ENCODE measurements around the gene TRPV6.

TRPV6 gene

DNA sequence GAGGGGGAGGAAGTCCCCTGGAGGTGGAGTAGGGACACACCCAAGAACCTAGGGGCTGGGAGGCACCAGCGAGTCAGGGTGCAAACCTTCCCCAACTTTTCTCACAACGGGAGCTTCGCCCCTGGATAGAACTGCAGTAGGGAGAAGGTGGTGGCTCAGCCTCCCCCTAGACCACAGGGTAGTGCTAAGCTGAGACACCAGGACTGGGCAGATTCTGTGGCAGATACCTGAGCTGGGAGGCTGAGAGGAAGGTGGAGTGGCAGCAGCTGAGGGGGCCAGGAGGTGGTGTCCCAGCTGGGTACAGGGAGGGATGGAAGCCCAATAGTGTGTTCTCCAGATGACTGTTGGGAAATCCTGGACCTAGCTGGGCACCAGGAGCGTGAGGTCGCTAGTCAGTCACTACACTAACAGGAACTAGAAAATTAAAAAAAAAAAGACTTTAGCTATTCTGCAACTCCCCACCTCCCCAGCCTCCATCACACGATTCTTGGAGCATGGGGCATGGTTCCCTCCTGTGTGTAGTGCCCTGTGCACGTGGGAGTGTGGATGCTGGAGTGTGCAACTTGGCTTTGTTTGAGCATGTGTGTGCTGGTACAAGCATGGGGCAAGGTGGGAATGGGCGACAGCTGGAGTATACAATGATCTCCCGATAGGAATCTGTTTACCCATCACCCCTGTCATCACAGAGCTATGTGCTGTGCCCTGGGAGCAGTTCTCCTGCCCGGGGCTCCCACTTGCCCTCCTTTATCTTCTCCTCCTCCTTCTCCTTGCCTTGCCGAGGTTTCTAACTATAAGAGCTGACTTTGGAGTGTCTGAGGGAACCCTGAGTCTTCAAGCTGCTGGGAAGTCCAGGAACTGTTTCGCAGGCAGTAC is 8.8 kb upstream of the TRPV6 start:
- no peaks in the 10 kb centered on the region for H3K9me3 ChIP-seq (ENCODE audit: control insufficient read depth, low read length)
- H2BK15ac ChIP-seq (ENCODE audit: low read depth, poor library complexity, severe bottlenecking) = no peak overlapping the region
- no peak overlapping the region for H4K8ac ChIP-seq (ENCODE audit: low read length)
- no peak overlapping the region for H2AFZ ChIP-seq (ENCODE audit: low read depth, low read length)
- no peak overlapping the region for H3K4me2 ChIP-seq (ENCODE audit: low read length, poor library complexity, severe bottlenecking)
- WGBS = 68% methylated on average over 8 of the region's 12 CpGs
- no peaks in the 10 kb centered on the region for H3K4me1 ChIP-seq (ENCODE audit: control insufficient read depth, insufficient read depth, low read depth, low read length)
- no peak for DNase-seq
- H3K9ac ChIP-seq (ENCODE audit: low read length) = no peak overlapping the region
- no peak overlapping the region for H4K91ac ChIP-seq (ENCODE audit: low read length)
- no peak overlapping the region for H3K23ac ChIP-seq (ENCODE audit: low read length in 2 of 2)
- H2BK12ac ChIP-seq (ENCODE audit: low read length in 2 of 2) = no peak overlapping the region
- no peak overlapping the region for H3K27ac ChIP-seq (ENCODE audit: low read length, poor library complexity, severe bottlenecking)
- H3K27me3 ChIP-seq (ENCODE audit: control insufficient read depth in 1 of 2, insufficient read depth in 1 of 2, low read length in 2 of 2) = peaks cover 0 to 53% of the 10 kb centered on the region in 2 experiments
- no peak overlapping the region for H3K14ac ChIP-seq (ENCODE audit: low read length in 2 of 2)
- no peak overlapping the region for H2BK5ac ChIP-seq (ENCODE audit: low read depth, low read length, poor library complexity, severe bottlenecking)
- no peak overlapping the region for H3K4me3 ChIP-seq (ENCODE audit: insufficient read depth in 1 of 2, low read depth in 1 of 2, low read length in 2 of 2)
- no peak overlapping the region for H2AK5ac ChIP-seq (ENCODE audit: low read length, severe bottlenecking)
- no peak overlapping the region for H3K4ac ChIP-seq (ENCODE audit: low read depth in 1 of 2, low read length in 2 of 2)
- no peak overlapping the region for H2BK120ac ChIP-seq (ENCODE audit: low read depth, low read length)
- no peaks in the 10 kb centered on the region for H3K36me3 ChIP-seq (ENCODE audit: control insufficient read depth in 1 of 2, insufficient read depth in 2 of 2, low read depth in 1 of 2, low read length in 2 of 2)
- H3K79me1 ChIP-seq (replicated peaks; ENCODE audit: low read length, poor library complexity, severe bottlenecking) = no peaks in the 10 kb centered on the region
- H3K18ac ChIP-seq (ENCODE audit: low read depth in 1 of 2, low read length in 2 of 2) = no peak overlapping the region

DNA sequence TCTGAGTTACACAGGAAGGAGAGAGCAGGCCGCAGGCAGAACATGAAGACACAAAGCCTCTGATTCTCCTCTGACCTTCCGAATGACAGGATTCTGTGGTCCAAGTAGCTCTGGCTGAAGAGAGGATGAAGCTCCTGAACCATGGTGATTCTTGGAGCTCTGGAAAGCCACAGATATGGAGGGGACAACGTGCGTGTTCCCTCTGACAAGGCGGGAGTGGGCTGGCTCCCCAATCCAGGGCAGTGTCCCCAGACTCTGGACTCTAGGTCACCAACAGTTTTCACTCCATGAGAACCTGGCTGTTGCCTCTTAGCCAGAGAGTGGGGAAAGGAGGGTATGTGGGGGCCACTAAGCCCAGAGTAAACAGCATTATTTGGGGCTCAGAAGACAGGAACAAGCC is 7.4 kb upstream of the TRPV6 start:
- no peak overlapping the region for H2BK12ac ChIP-seq (ENCODE audit: low read length in 2 of 2)
- no peak overlapping the region for H2BK15ac ChIP-seq (ENCODE audit: low read depth, poor library complexity, severe bottlenecking)
- no peaks in the 10 kb centered on the region for H3K79me1 ChIP-seq (replicated peaks; ENCODE audit: low read length, poor library complexity, severe bottlenecking)
- no peak overlapping the region for H3K18ac ChIP-seq (ENCODE audit: low read depth in 1 of 2, low read length in 2 of 2)
- H3K9ac ChIP-seq (ENCODE audit: low read length) = no peak overlapping the region
- no peak overlapping the region for H3K4me2 ChIP-seq (ENCODE audit: low read length, poor library complexity, severe bottlenecking)
- no peak overlapping the region for H2AFZ ChIP-seq (ENCODE audit: low read depth, low read length)
- H4K8ac ChIP-seq (ENCODE audit: low read length) = no peak overlapping the region
- H3K4me3 ChIP-seq (ENCODE audit: insufficient read depth in 1 of 2, low read depth in 1 of 2, low read length in 2 of 2) = no peak overlapping the region
- H2AK5ac ChIP-seq (ENCODE audit: low read length, severe bottlenecking) = no peak overlapping the region
- no peaks in the 10 kb centered on the region for H3K4me1 ChIP-seq (ENCODE audit: control insufficient read depth, insufficient read depth, low read depth, low read length)
- H3K23ac ChIP-seq (ENCODE audit: low read length in 2 of 2) = no peak overlapping the region
- DNase-seq = no peak
- H3K27ac ChIP-seq (ENCODE audit: low read length, poor library complexity, severe bottlenecking) = no peak overlapping the region
- no peak overlapping the region for H3K4ac ChIP-seq (ENCODE audit: low read depth in 1 of 2, low read length in 2 of 2)
- no peak overlapping the region for H3K14ac ChIP-seq (ENCODE audit: low read length in 2 of 2)
- peaks cover 0 to 48% of the 10 kb centered on the region in 2 experiments for H3K27me3 ChIP-seq (ENCODE audit: control insufficient read depth in 1 of 2, insufficient read depth in 1 of 2, low read length in 2 of 2)
- no peak overlapping the region for H4K91ac ChIP-seq (ENCODE audit: low read length)
- 65% methylated on average over 5 of the region's 5 CpGs for WGBS
- H3K36me3 ChIP-seq (ENCODE audit: control insufficient read depth in 1 of 2, insufficient read depth in 2 of 2, low read depth in 1 of 2, low read length in 2 of 2) = no peaks in the 10 kb centered on the region
- H3K9me3 ChIP-seq (ENCODE audit: control insufficient read depth, low read length) = no peaks in the 10 kb centered on the region
- no peak overlapping the region for H2BK120ac ChIP-seq (ENCODE audit: low read depth, low read length)
- no peak overlapping the region for H2BK5ac ChIP-seq (ENCODE audit: low read depth, low read length, poor library complexity, severe bottlenecking)

- 81% methylated on average over 10 of the region's 10 CpGs for WGBS
Observed at GRCh38 chr7:142891490-142892082, 6.0 kb upstream of the TRPV6 start.

DNA sequence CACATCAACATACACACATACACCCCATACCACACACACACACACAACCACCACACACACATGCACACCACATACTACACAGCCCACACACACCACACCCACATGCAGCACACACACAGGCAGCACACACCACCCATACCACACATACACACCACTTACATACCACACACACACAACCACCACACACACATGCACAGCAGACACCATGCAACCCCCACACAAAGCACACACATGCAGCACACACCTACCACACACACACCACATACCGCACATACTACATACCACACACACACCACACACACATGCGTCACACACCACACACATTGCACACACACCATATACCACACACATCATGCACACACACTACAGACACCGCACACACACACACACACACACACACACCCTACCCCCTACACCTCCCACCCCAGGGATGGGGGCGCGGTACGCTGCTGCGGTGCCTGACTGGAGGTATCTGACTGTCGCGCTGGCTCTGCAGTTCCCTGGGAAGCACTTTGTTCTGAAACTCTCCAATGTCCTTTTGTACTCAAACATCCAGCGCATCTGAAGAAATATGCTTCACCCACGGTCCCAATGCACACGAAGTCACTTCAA is 5.4 kb upstream of the TRPV6 start:
- Histone ChIP-seq H2BK120ac (ENCODE audit: low read depth, low read length) (no peak overlapping the region), H3K9ac (ENCODE audit: low read length) (no peak overlapping the region), H2AK5ac (ENCODE audit: low read length, severe bottlenecking) (no peak overlapping the region), H3K4me2 (ENCODE audit: low read length, poor library complexity, severe bottlenecking) (no peak overlapping the region), H2BK15ac (ENCODE audit: low read depth, poor library complexity, severe bottlenecking) (no peak overlapping the region), H3K9me3 (ENCODE audit: control insufficient read depth, low read length) (no peaks in the 10 kb centered on the region), H4K91ac (ENCODE audit: low read length) (peak overlapping the region; percentile 49), H3K18ac (ENCODE audit: low read depth in 1 of 2, low read length in 2 of 2) (no peak overlapping the region), H2AFZ (ENCODE audit: low read depth, low read length) (no peak overlapping the region), H2BK5ac (ENCODE audit: low read depth, low read length, poor library complexity, severe bottlenecking) (no peak overlapping the region), H3K79me1 (replicated peaks; ENCODE audit: low read length, poor library complexity, severe bottlenecking) (no peaks in the 10 kb centered on the region), H3K27ac (ENCODE audit: low read length, poor library complexity, severe bottlenecking) (no peak overlapping the region), H3K14ac (ENCODE audit: low read length in 2 of 2) (no peak overlapping the region), H3K23ac (ENCODE audit: low read length in 2 of 2) (no peak overlapping the region), H3K36me3 (ENCODE audit: control insufficient read depth in 1 of 2, insufficient read depth in 2 of 2, low read depth in 1 of 2, low read length in 2 of 2) (no peaks in the 10 kb centered on the region), H4K8ac (ENCODE audit: low read length) (no peak overlapping the region), H3K27me3 (ENCODE audit: control insufficient read depth in 1 of 2, insufficient read depth in 1 of 2, low read length in 2 of 2) (peaks cover 0 to 40% of the 10 kb centered on the region in 2 experiments), H3K4ac (ENCODE audit: low read depth in 1 of 2, low read length in 2 of 2) (no peak overlapping the region), H3K4me3 (ENCODE audit: insufficient read depth in 1 of 2, low read depth in 1 of 2, low read length in 2 of 2) (no peak overlapping the region), H3K4me1 (ENCODE audit: control insufficient read depth, insufficient read depth, low read depth, low read length) (no peaks in the 10 kb centered on the region), H2BK12ac (ENCODE audit: low read length in 2 of 2) (no peak overlapping the region)
- 89% methylated on average over 12 of the region's 12 CpGs for WGBS
- DNase-seq = no peak

More at GRCh38 chr7:142891490-142892082, 6.0 kb upstream of the TRPV6 start:
- no peak overlapping the region for H2BK15ac ChIP-seq (ENCODE audit: low read depth, poor library complexity, severe bottlenecking)
- no peak overlapping the region for H3K4ac ChIP-seq (ENCODE audit: low read depth in 1 of 2, low read length in 2 of 2)
- H4K91ac ChIP-seq (ENCODE audit: low read length) = no peak overlapping the region
- H3K23ac ChIP-seq (ENCODE audit: low read length in 2 of 2) = no peak overlapping the region
- no peak overlapping the region for H3K18ac ChIP-seq (ENCODE audit: low read depth in 1 of 2, low read length in 2 of 2)
- peak overlapping the region; percentile 5 for H2AFZ ChIP-seq (ENCODE audit: low read depth, low read length)
- no peak overlapping the region for H3K4me3 ChIP-seq (ENCODE audit: insufficient read depth in 1 of 2, low read depth in 1 of 2, low read length in 2 of 2)
- no peaks in the 10 kb centered on the region for H3K4me1 ChIP-seq (ENCODE audit: control insufficient read depth, insufficient read depth, low read depth, low read length)
- H4K8ac ChIP-seq (ENCODE audit: low read length) = no peak overlapping the region
- no peaks in the 10 kb centered on the region for H3K36me3 ChIP-seq (ENCODE audit: control insufficient read depth in 1 of 2, insufficient read depth in 2 of 2, low read depth in 1 of 2, low read length in 2 of 2)
- H2AK5ac ChIP-seq (ENCODE audit: low read length, severe bottlenecking) = no peak overlapping the region
- H3K27ac ChIP-seq (ENCODE audit: low read length, poor library complexity, severe bottlenecking) = no peak overlapping the region
- H2BK12ac ChIP-seq (ENCODE audit: low read length in 2 of 2) = no peak overlapping the region
- H3K27me3 ChIP-seq (ENCODE audit: control insufficient read depth in 1 of 2, insufficient read depth in 1 of 2, low read length in 2 of 2) = peaks cover 0 to 45% of the 10 kb centered on the region in 2 experiments
- H2BK5ac ChIP-seq (ENCODE audit: low read depth, low read length, poor library complexity, severe bottlenecking) = no peak overlapping the region
- no peaks in the 10 kb centered on the region for H3K9me3 ChIP-seq (ENCODE audit: control insufficient read depth, low read length)
- H3K14ac ChIP-seq (ENCODE audit: low read length in 2 of 2) = no peak overlapping the region
- DNase-seq = no peak
- H3K4me2 ChIP-seq (ENCODE audit: low read length, poor library complexity, severe bottlenecking) = no peak overlapping the region
- no peak overlapping the region for H2BK120ac ChIP-seq (ENCODE audit: low read depth, low read length)
- H3K79me1 ChIP-seq (replicated peaks; ENCODE audit: low read length, poor library complexity, severe bottlenecking) = no peaks in the 10 kb centered on the region
- H3K9ac ChIP-seq (ENCODE audit: low read length) = no peak overlapping the region
